Urinary bladder (tissue), 4 donors: ENCODE measurements around the gene TMEM203. TPM values are rescaled to one million over a fixed set of nuclear protein-coding genes. Genes with fewer than 3 reads are reported as not detected.

ENCODE experiments used
- DNase-seq: peaks from one replicate; pipeline ENCODE4 v3.0.0-alpha.2; 2015; ENCODE audit errors: extremely low spot score
- H3K27ac ChIP-seq: one replicate; pipeline ENCODE4 v1.5.1; 2013; ENCODE audit warnings: low read depth, mild to moderate bottlenecking, moderate library complexity
- H3K36me3 ChIP-seq: one replicate; pipeline ENCODE4 v1.6.1; 2013; ENCODE audit warnings: mild to moderate bottlenecking, moderate library complexity; ENCODE audit not compliant: insufficient read depth
- H3K4me1 ChIP-seq: one replicate; pipeline ENCODE4 v1.6.1; 2013; ENCODE audit warnings: mild to moderate bottlenecking, moderate library complexity; ENCODE audit not compliant: insufficient read depth
- H3K4me3 ChIP-seq: one replicate; pipeline ENCODE4 v1.5.1; 2013; ENCODE audit warnings: low read depth, low read length
- WGBS: extraction: QIAGEN DNeasy Blood & Tissue Kit; methylation state at CpG from one replicate; pipeline ENCODE4 v1.1.7; 2013; 5-methylcytosine and 5-hydroxymethylcytosine counted together
- polyA plus RNA-seq: library from polyadenylated mRNA; stranded (reverse); fragments of 200-250 nt; gene quantifications from one replicate; pipeline ENCODE4 v1.2.3, GENCODE V29; 2013
- total RNA-seq: library from RNA; depleted of rRNA; stranded (reverse); fragments of >200 nt; gene quantifications from one replicate; pipeline ENCODE4 v1.2.3, GENCODE V29; 2014
- donor health status: healthy with polysubstance abuse.
- donor health status: healthy.

TMEM203 gene
- total and polyA plus RNA-seq, 2 donors = 24.2 to 41.2 TPM

DNA sequence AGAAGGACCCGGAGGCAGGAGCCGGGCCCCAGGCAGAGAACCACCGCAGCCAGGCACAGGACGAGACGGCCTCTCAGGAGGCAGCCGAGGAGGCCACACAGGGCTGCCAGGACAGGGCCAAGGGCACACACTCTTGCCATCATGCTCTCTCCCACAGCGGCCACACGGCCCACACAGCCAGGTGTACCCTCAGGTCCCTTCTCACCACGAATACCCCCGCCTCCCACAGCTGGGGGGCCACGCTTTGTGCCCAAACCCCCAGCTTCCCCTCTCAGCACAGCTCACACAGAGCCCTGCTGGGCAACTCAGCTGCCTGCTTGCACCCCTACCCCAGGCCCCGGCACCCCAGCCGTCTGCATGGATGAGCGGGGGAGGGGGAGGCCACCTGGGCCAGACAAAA, 11.7 kb downstream of the TMEM203 start:
- H3K4me1 ChIP-seq = no peaks in the 10 kb centered on the region
- WGBS = 80% methylated on average over 14 of the region's 14 CpGs
- no peaks in the 10 kb centered on the region for H3K36me3 ChIP-seq
- DNase-seq = no peak
- no peak overlapping the region for H3K4me3 ChIP-seq
- H3K27ac ChIP-seq = no peak overlapping the region

DNA sequence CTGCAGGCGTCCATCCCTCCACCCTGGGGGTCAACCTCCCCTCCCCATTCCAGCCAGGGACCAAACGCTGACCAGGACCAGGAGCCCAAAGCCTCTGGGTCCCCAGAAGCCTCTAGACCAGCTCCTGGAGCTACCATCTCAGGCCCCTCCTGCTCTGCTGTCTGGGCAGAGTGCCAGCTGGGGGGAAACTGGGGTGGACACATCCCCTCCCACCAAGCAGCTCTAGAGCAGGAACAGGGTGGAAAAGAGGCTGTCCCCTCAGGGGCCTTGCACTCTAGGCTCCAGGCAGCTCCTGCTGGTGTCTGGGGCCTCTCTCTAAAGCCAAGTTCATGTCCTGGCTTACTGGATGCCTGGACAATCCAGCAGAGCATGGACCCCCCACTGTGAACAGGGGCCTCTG, 12.6 kb downstream of the TMEM203 start:
- H3K4me3 ChIP-seq = no peak overlapping the region
- H3K4me1 ChIP-seq = no peaks in the 10 kb centered on the region
- WGBS = 73% methylated on average over 2 of the region's 2 CpGs
- H3K27ac ChIP-seq = no peak overlapping the region
- DNase-seq = no peak
- no peaks in the 10 kb centered on the region for H3K36me3 ChIP-seq

GRCh38 chr9:137192448-137192780, 13.0 kb downstream of the TMEM203 start:
- Histone ChIP-seq H3K27ac (no peak overlapping the region), H3K4me3 (no peak overlapping the region), H3K36me3 (no peaks in the 10 kb centered on the region), H3K4me1 (no peaks in the 10 kb centered on the region)
- 83% methylated on average over 10 of the region's 10 CpGs for WGBS
- DNase-seq = no peak

DNA sequence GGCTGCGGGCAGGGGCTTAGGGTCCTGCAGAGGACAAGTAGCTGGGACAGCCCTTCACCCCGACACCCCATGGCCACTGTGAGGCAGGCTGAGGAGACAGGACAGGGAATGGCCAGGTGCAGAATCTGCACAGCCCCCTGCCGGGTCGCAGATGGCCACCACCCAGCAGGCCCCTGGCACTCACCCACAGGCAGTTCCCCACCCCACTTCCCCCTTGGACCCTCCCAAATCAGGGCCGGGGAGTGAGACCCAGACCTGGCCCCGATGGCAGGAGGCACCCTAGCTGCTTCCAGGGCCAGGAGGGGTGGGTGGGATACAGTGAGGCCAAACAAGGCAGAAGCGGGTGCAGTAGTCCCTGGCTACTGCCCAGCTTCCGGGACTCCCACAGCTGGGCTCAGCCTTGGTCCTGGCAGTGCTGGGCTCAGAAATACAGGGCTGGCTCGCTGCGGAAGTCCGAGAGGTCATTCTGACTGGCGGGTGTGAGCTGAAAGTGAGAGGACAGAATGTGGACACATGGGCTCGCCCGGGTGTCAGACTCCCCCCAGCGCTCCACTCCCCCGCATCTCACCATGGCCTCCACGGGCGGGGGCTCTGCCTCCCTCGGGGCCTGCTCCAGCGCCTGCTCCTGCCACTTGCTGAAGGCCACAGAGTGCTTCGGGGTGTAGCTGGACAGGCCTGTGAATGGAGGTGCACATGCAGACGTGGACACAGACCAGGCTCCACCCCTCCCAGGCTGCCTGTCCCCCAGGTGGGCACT, 13.6 kb downstream of the TMEM203 start:
- no peak overlapping the region for H3K27ac ChIP-seq
- H3K36me3 ChIP-seq = no peaks in the 10 kb centered on the region
- WGBS = 86% methylated on average over 22 of the region's 22 CpGs
- no peak overlapping the region for H3K4me3 ChIP-seq
- H3K4me1 ChIP-seq = no peaks in the 10 kb centered on the region
- DNase-seq = no peak

GRCh38 chr9:137191245-137191644, 14.2 kb downstream of the TMEM203 start:
- Histone ChIP-seq H3K4me1 (no peaks in the 10 kb centered on the region), H3K36me3 (no peaks in the 10 kb centered on the region), H3K27ac (no peak overlapping the region), H3K4me3 (no peak overlapping the region)
- 80% methylated on average over 3 of the region's 3 CpGs for WGBS
- DNase-seq = no peak

DNA sequence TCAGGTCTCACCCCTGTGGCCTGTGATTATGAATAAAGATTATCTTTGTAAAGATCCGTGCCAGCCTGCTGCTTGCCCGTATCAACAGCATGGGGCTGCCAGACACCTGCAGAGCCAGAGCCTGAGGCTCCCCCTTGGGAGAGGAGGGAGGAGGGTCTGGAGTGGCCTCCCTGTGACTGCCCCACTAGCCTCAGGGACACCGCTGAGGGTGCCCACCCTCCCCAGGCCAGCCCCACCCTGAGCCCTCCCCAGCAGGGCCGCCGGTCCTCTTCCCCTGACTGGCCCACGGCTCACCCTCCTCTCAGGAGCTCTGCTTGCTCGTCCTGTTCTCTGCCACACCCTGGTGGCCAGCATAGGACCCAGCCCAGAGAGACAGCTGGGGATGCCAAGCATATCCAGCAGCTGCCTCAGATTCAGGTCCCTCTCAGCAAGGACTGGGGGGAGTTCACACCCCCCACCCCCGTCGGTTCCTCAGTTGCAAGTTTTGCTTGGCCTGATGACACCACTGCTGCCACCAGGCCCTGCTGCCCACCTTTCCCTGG, 15.1 kb downstream of the TMEM203 start:
- no peak overlapping the region for H3K4me3 ChIP-seq
- H3K27ac ChIP-seq = no peak overlapping the region
- 72% methylated on average over 9 of the region's 9 CpGs for WGBS
- H3K4me1 ChIP-seq = no peaks in the 10 kb centered on the region
- DNase-seq = no peak
- no peaks in the 10 kb centered on the region for H3K36me3 ChIP-seq

DNA sequence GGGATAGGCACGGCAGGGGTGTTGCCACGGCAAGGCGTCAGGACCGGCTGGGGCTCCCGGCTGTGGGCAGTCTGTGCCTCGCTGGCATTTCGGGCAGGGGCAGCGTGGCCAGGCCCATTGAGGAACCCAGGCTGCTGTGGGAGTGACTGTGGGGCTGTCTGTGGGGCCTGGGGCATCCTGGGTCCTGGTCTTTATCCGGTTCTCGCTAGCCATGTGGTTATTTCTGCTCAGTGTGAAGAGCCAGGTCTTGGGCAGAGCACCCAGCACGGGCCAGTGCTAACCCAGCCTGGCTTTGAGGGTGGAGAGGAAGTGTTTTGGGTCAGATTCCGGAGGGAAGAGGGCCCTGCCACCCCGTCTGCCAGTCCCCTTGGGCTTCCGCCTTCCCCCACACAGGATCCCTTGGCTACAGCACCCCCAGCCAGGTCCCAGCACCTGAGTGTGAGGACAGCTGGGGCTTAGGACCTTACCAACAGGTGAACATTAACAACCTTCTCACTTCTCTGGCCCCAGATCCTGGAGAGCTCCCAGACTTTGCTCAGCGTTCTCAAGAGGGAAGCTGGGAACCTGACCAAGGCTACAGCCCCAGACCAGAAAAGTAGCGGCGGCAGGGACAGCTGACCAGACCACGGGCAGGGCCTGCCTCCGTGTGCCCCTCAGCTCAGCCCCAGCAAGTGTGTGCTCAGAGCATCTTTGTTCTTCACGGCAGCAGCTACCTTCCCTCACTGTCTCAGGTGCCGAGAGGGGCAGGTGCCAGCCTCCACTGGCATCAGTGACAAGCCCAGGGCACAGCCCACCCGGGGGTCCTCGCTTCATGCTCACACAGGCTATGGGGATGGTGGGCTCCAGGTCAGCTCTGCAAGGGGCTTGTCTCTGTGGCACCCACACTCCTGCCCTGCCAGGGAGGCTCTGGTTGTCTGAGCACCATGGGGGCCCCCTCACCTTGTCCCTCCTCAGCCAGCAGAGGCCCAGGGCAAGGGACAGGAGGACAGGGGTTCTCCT, 15.9 kb downstream of the TMEM203 start:
- Histone ChIP-seq H3K36me3 (no peaks in the 10 kb centered on the region), H3K4me3 (peak overlapping the region; percentile 70), H3K4me1 (no peaks in the 10 kb centered on the region), H3K27ac (peak overlapping the region; percentile 90)
- DNase-seq = no peak
- WGBS = 35% methylated on average over 23 of the region's 23 CpGs

DNA sequence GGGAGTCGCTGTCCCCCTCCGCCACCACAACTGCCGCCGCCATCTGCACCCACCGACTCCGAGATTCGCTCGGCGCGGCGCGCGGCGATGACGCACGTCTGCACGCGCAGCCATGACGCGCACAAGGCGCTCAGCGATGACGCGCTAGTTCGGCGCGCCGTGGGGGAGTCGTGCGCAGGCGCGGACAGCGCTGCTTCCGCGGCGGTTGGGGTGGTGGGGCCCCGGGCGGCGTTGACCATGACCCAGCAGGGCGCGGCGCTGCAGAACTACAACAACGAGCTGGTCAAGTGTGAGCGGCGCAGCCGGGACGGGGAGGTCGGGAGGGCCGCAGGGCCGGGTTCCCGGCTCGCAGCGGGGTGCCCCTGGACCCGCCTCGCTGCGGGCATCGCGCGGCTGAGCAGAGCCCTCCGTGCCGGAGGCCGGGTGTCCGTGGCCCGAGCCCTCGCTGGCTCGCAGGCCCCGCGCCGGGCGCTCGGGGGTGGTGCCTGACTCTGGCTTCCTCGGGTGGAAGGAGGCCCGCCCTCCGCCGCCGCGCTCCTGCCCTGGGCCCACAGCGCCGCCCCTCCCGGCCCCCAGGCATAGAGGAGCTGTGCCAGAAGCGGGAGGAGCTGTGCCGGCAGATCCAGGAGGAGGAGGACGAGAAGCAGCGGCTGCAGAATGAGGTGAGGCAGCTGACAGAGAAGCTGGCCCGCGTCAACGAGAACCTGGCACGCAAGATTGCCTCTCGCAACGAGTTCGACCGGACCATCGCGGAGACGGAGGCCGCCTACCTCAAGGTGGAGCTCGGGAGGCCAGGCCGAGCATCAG, 16.8 kb downstream of the TMEM203 start, which contains the start of the genes ANAPC2 and SSNA1:
TSS of gene ANAPC2 (minus strand) at position 71 of the 807 bp plus-strand sequence. CDS start at position 43, 28 bp downstream.
TSS of gene SSNA1 (plus strand) at position 187 of the 807 bp plus-strand sequence. CDS start at position 238, 51 bp downstream.
- Histone ChIP-seq H3K4me1 (no peaks in the 10 kb centered on the region), H3K4me3 (peak within 1 kb of the TSS; percentile 70), H3K27ac (peak within 1 kb of the TSS; percentile 90), H3K36me3 (peaks cover 2% of the 10 kb centered on the region)
- peak; percentile 69 for DNase-seq
- WGBS = under 1% methylated on average over 98 of the region's 98 CpGs

DNA sequence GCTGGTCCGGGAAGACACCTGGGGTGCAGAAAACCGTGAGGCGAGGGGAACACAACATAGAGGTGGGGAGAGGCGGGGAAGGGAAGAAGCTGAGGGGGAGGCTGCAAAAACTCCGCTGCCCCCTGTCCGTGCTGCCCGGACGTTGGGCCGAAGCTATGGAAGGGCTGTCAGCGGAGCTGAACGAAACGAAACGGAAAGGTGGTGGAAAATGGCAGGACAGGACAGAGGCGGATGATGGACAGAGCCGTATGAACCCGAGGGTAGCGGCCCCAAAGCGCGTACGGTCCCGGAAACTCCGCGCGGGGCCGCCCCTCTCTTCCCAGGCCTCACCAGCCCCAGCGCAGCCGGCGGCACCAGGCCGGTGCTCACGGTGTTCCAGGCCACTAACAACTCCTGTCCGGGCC, 17.4 kb downstream of the TMEM203 start:
- Histone ChIP-seq H3K36me3 (peaks cover 5% of the 10 kb centered on the region), H3K27ac (peak overlapping the region; percentile 68), H3K4me1 (no peaks in the 10 kb centered on the region), H3K4me3 (peak overlapping the region; percentile 70)
- DNase-seq = no peak
- under 1% methylated on average over 31 of the region's 31 CpGs for WGBS

DNA sequence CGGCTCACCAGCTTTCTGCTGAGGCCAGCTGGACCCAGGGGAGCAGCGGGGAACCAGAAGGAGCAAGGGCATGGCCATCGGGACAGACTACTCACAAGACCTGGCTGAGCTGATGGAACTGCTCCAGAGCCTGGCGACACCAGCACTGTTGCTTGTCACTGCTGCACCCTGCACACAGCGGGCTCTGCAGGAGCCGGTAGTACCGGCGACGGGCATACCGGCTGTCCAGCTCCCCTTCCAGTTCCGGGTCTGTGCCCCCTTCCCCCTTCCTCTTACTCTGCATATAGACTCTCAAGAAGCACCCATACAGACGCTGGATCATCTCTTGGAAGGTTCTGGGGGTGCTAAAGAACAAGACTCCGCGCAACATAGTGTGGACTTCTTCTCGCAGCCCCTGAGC, 18.1 kb downstream of the TMEM203 start:
- H3K4me1 ChIP-seq = no peaks in the 10 kb centered on the region
- WGBS = 83% methylated on average over 15 of the region's 15 CpGs
- peaks cover 5% of the 10 kb centered on the region for H3K36me3 ChIP-seq
- peak overlapping the region; percentile 70 for H3K4me3 ChIP-seq
- no peak for DNase-seq
- no peak overlapping the region for H3K27ac ChIP-seq

- Histone ChIP-seq H3K27ac (no peak overlapping the region), H3K4me3 (no peak overlapping the region), H3K36me3 (peaks cover 5% of the 10 kb centered on the region), H3K4me1 (no peaks in the 10 kb centered on the region)
- WGBS = 80% methylated on average over 6 of the region's 6 CpGs
- no peak for DNase-seq
Observed at GRCh38 chr9:137186385-137186784, 19.1 kb downstream of the TMEM203 start.

DNA sequence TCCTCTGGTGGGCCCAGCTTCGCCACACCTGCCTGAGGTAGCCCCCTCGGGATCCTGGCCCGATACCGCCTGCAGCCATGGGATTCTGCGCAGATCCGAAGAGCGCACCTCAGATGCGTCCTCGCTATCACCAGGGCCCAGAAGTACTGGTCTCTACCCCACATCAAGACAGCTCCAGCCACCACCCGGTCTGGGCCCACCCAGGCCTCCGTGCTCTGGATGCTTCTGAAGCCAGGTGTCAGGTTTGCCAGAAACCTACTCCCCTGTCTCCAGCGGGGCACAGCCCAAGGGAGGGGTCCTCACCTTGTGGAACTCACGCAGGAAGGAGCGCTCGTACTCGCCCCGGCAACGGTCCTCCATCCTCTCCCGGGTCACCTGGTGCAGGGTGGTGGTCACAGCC, 19.5 kb downstream of the TMEM203 start:
- Histone ChIP-seq H3K36me3 (peaks cover 5% of the 10 kb centered on the region), H3K27ac (no peak overlapping the region), H3K4me3 (no peak overlapping the region), H3K4me1 (no peaks in the 10 kb centered on the region)
- DNase-seq = no peak
- 95% methylated on average over 19 of the region's 19 CpGs for WGBS
